Thoracic aorta (tissue), 2 donors: Measurements from ENCODE around the gene PEPD. TPM values are rescaled to one million over a fixed set of nuclear protein-coding genes. Genes with fewer than 3 reads are reported as not detected.

ENCODE experiments used
- ATAC-seq: fragments of 150-250 bp; one replicate; pipeline ENCODE4 v1.8.0; 2017; ENCODE audit warnings: low read depth; ENCODE audit not compliant: insufficient number of reproducible peaks, low FRiP score
- DNase-seq: peaks from one replicate; pipeline ENCODE4 v3.0.0-alpha.2; 2020; ENCODE audit warnings: low spot score
- H3K27ac ChIP-seq, 2 donors: fragments of 200-600 bp; sonication (generic); 1 replicate in 1 of 2; 2 replicates in 1 of 2; pipeline ENCODE4 v1.5.1; 2016; ENCODE audit warnings: mild to moderate bottlenecking in 2 of 2, moderate library complexity in 2 of 2
- H3K27me3 ChIP-seq: fragments of 200-600 bp; sonication (generic); replicated peaks from 2 replicates; pipeline ENCODE4 v1.6.0; 2016; ENCODE audit warnings: mild to moderate bottlenecking; ENCODE audit not compliant: insufficient read depth
- H3K36me3 ChIP-seq: fragments of 200-600 bp; sonication (generic); one replicate; pipeline ENCODE4 v1.5.1; 2016
- H3K4me1 ChIP-seq, 2 donors: fragments of 200-600 bp; sonication (generic); 1 replicate in 1 of 2; 2 replicates in 1 of 2; pipeline versions ENCODE4 v1.5.1 to v1.6.0; 2016; ENCODE audit warnings: low read depth in 2 of 2, mild to moderate bottlenecking in 1 of 2; ENCODE audit not compliant: control insufficient read depth in 1 of 2
- H3K4me3 ChIP-seq: fragments of 200-600 bp; sonication (generic); 2 replicates; pipeline ENCODE4 v1.5.1; 2016; ENCODE audit warnings: mild to moderate bottlenecking
- H3K9me3 ChIP-seq: fragments of 200-600 bp; sonication (generic); 2 replicates; pipeline ENCODE4 v1.5.1; 2016
- total RNA-seq, 2 donors: library from RNA; depleted of rRNA; stranded (reverse); fragments of >200 nt; gene quantifications; one replicate each; pipeline versions ENCODE4 v1.1.0 to v1.2.3, GENCODE V29; 2016
- TF ChIP-seq, protein P1 (sequence below): fragments of 200-600 bp; sonication (generic); IDR thresholded peaks from one replicate; pipeline ENCODE4 v1.5.1; 2019; ENCODE audit warnings: antibody characterized with exemption

PEPD gene
- total RNA-seq, 2 donors from 2014 or later: 48.7 to 70.9 TPM

DNA sequence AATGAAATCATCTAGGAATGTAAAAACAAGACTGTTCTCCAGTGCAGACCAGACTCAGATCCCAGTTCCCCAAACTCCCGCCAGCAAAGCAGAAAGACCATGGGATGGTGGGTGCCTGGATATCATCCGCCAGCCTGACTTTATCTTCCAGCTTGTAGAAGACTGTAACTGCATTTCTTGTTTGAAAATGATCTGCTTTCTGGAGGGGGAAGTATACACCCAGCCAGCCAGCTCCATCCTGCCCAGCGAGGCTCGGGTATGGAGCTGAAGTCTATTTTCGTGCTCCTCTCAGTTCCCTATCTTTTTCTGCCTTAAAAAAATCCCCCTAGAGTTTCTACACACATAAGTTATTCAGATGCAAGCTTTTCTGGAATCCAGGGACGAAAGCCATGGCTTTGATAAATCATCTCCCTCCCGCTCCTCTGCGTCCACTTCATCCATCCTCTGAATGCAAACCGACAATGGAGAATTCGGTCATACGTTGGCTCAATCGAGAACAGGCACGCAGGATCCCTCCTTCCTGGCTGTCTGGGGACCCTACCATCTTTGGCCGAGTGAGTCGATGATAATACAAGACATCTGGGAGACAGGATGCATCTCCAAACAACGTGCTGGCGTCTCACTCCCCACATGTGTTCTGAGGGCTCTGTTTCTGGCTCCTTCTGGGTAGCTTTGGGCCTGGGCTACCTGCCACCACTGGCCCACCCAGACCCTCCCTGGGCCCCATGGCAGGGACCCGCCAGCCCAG is 116.9 kb downstream of the PEPD start:
- no peaks in the 10 kb centered on the region for H3K9me3 ChIP-seq
- TF ChIP-seq, protein P1, sequence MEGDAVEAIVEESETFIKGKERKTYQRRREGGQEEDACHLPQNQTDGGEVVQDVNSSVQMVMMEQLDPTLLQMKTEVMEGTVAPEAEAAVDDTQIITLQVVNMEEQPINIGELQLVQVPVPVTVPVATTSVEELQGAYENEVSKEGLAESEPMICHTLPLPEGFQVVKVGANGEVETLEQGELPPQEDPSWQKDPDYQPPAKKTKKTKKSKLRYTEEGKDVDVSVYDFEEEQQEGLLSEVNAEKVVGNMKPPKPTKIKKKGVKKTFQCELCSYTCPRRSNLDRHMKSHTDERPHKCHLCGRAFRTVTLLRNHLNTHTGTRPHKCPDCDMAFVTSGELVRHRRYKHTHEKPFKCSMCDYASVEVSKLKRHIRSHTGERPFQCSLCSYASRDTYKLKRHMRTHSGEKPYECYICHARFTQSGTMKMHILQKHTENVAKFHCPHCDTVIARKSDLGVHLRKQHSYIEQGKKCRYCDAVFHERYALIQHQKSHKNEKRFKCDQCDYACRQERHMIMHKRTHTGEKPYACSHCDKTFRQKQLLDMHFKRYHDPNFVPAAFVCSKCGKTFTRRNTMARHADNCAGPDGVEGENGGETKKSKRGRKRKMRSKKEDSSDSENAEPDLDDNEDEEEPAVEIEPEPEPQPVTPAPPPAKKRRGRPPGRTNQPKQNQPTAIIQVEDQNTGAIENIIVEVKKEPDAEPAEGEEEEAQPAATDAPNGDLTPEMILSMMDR: no peak
- no peaks in the 10 kb centered on the region for H3K36me3 ChIP-seq
- H3K4me3 ChIP-seq: no peak overlapping the region
- no peak for ATAC-seq
- H3K4me1 ChIP-seq: no peaks in the 10 kb centered on the region
- H3K27ac ChIP-seq: no peak overlapping the region
- no peak for DNase-seq
- H3K27me3 ChIP-seq: no peaks in the 10 kb centered on the region

DNA sequence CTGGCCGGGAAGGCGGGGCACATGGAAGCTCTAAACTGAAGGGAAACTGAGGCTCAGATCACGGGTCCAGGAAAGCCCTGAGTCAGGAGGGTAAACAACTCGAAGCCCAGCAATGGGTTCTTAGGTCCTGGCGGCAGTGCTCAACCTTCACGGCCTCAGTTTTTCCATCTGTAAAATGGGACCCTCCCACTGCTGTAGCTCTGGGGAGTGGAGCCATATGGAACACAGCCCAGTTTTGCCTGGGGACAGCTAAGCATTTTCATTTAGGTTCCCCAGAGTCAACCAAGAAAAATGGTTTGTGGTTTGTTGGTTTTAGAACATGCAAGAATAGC is 117.7 kb downstream of the PEPD start:
- DNase-seq (no peak), ATAC-seq (no peak)
- Histone ChIP-seq H3K36me3 (no peaks in the 10 kb centered on the region), H3K27me3 (no peaks in the 10 kb centered on the region), H3K9me3 (no peaks in the 10 kb centered on the region), H3K4me1 (no peaks in the 10 kb centered on the region), H3K27ac (no peak overlapping the region), H3K4me3 (no peak overlapping the region)
- TF ChIP-seq, protein P1: no peak

- H3K4me1 ChIP-seq: no peaks in the 10 kb centered on the region
- no peaks in the 10 kb centered on the region for H3K36me3 ChIP-seq
- TF ChIP-seq, protein P1: no peak
- no peaks in the 10 kb centered on the region for H3K9me3 ChIP-seq
- H3K27me3 ChIP-seq: no peaks in the 10 kb centered on the region
- no peak for DNase-seq
- no peak overlapping the region for H3K27ac ChIP-seq
- no peak overlapping the region for H3K4me3 ChIP-seq
- no peak for ATAC-seq
These were observed 118.2 kb downstream of the PEPD start for GRCh38 chr19:33403221-33403972.

GRCh38 chr19:33402421-33403220 is 119.0 kb downstream of the PEPD start:
- no peaks in the 10 kb centered on the region for H3K27me3 ChIP-seq
- H3K4me1 ChIP-seq: no peaks in the 10 kb centered on the region
- no peak overlapping the region for H3K4me3 ChIP-seq
- H3K27ac ChIP-seq: no peak overlapping the region
- ATAC-seq (no peak), DNase-seq (no peak)
- no peaks in the 10 kb centered on the region for H3K36me3 ChIP-seq
- TF ChIP-seq, protein P1: no peak
- no peaks in the 10 kb centered on the region for H3K9me3 ChIP-seq
